K562 (cell line): ENCODE data around the gene TMEFF2. TPM values are rescaled to one million over a fixed set of nuclear protein-coding genes. Genes with fewer than 3 reads are reported as not detected.

Experiments used
- ATAC-seq: fragments of 200-7000 bp; cut with Tn5 transposase; 3 replicates; pipeline ENCODE4 v1.9.1; 2020; ENCODE audit warnings: moderate library complexity
- BruUV-seq: library from RNA; stranded (reverse); fragments of 400-500 nt; replicated peaks from 2 replicates; lab custom pipeline; 2021; lab: Mats Ljungman, UMichigan
- CTCF ChIA-PET: fragments of 300-600 bp; formaldehyde crosslinking; extraction: SDS; loops from one replicate; lab custom pipeline; 2021; ENCODE audit warnings: low intra/inter-chr PET ratio; lab: Yijun Ruan, JAX
- POLR2A ChIA-PET: fragments of 300-600, 350-650 bp; sonication (Branson Sonifier 250); formaldehyde crosslinking; extraction: SDS; loops from one replicate; lab custom pipeline; 2021; ENCODE audit warnings: antibody characterized with exemption, inconsistent platforms; lab: Yijun Ruan, JAX
- DNase-seq, 4 experiments: peaks; one replicate each; pipeline versions ENCODE4 v3.0.0 to v3.0.0-alpha.2; 2011 to 2018; ENCODE audit warnings: low spot score in 3 of 4, mixed read lengths in 3 of 4; ENCODE audit errors: extremely low read depth in 1 of 4
- FAIRE-seq: peaks from 2 replicates; lab custom pipeline; 2011; peaks lifted over from hg19 to GRCh38; lab: Jason Lieb, UNC
- H2AFZ ChIP-seq: 2 replicates; pipeline ENCODE4 v1.6.0; 2011; ENCODE audit warnings: low read depth, low read length, control low read depth, inconsistent platforms
- H3K27ac ChIP-seq: fragments of 200-600 bp; 3 replicates; pipeline ENCODE4 v1.8.0; 2011; ENCODE audit warnings: low read depth, mild to moderate bottlenecking, control low read depth, inconsistent platforms, low read length, moderate library complexity, mixed read lengths; ENCODE audit errors: extremely low read depth
- H3K27me3 ChIP-seq, 2 experiments: fragments of 300-600 bp in 1 of 2; 2 replicates in 1 of 2; 3 replicates in 1 of 2; pipeline versions ENCODE4 v1.6.0 to v1.8.0; 2011; ENCODE audit warnings: inconsistent platforms in 2 of 2, low read length in 2 of 2, mild to moderate bottlenecking in 1 of 2, mixed read lengths in 1 of 2, moderate library complexity in 1 of 2; ENCODE audit not compliant: control insufficient read depth in 2 of 2, insufficient read depth in 2 of 2
- H3K36me3 ChIP-seq: fragments of 300-600 bp; 3 replicates; pipeline ENCODE4 v1.8.0; 2011; ENCODE audit warnings: mild to moderate bottlenecking, low read length, inconsistent platforms; ENCODE audit not compliant: control insufficient read depth, insufficient read depth
- H3K4me1 ChIP-seq, 2 experiments: fragments of 200-600 bp in 1 of 2; replicated peaks in 1 of 2; 2 replicates in 1 of 2; 3 replicates in 1 of 2; pipeline versions ENCODE4 v1.5.1 to v1.8.0; 2011; ENCODE audit warnings: inconsistent platforms in 2 of 2, low read length in 2 of 2, mild to moderate bottlenecking in 1 of 2, mixed read lengths in 1 of 2, moderate library complexity in 1 of 2; ENCODE audit not compliant: control insufficient read depth in 2 of 2, insufficient read depth in 2 of 2
- H3K4me2 ChIP-seq: 2 replicates; pipeline ENCODE4 v1.6.1; 2011; ENCODE audit warnings: low read length, control low read depth, inconsistent platforms, mixed read lengths; ENCODE audit not compliant: insufficient read depth
- H3K4me3 ChIP-seq: fragments of 200-600 bp; sonication (generic), shearing (Covaris generic); 2 replicates; pipeline ENCODE4 v1.5.1; 2016; ENCODE audit warnings: control low read depth, inconsistent platforms
- H3K79me2 ChIP-seq: fragments of 200-600 bp; 3 replicates; pipeline ENCODE4 v1.8.0; 2011; ENCODE audit warnings: low read length, inconsistent platforms; ENCODE audit not compliant: control insufficient read depth, insufficient read depth
- H3K9ac ChIP-seq, 2 experiments: 2 replicates each; pipeline versions ENCODE4 v1.6.0 to v1.6.1; 2011; ENCODE audit warnings: low read depth in 2 of 2, low read length in 2 of 2, control low read depth in 1 of 2, inconsistent platforms in 1 of 2, mild to moderate bottlenecking in 1 of 2, mixed read lengths in 1 of 2; ENCODE audit not compliant: insufficient read depth in 1 of 2
- H3K9me1 ChIP-seq: one replicate; pipeline ENCODE4 v1.6.0; 2011; ENCODE audit warnings: inconsistent platforms, mild to moderate bottlenecking, low read length, moderate library complexity; ENCODE audit not compliant: control insufficient read depth, insufficient read depth
- H3K9me3 ChIP-seq: replicated peaks from 2 replicates; pipeline ENCODE4 v1.5.1; 2011; ENCODE audit warnings: low read depth, low read length, inconsistent platforms; ENCODE audit not compliant: control insufficient read depth, insufficient read depth
- H4K20me1 ChIP-seq: replicated peaks from 2 replicates; pipeline ENCODE4 v1.6.1; 2011; ENCODE audit warnings: low read length, inconsistent platforms, mixed read lengths; ENCODE audit not compliant: control insufficient read depth, insufficient read depth
- CTCF ChIP-seq, 3 experiments: IDR thresholded peaks in 2 of 3; conservative IDR thresholded peaks in 1 of 3; 2 replicates each; pipeline ENCODE4 v1.5.1; 2011 to 2012; ENCODE audit warnings: low read length in 3 of 3, mild to moderate bottlenecking in 3 of 3, control low read depth in 2 of 3, improper control_type of control experiment in 1 of 3, inconsistent platforms in 1 of 3, low read depth in 1 of 3, mixed read lengths in 1 of 3, moderate library complexity in 1 of 3; ENCODE audit not compliant: insufficient read depth in 2 of 3
- ELF1 ChIP-seq: fragments of 200-800 bp; sonication (Bioruptor generic); IDR thresholded peaks from 2 replicates; pipeline ENCODE4 v1.6.1; 2016; ENCODE audit warnings: missing genetic modification characterization, missing compliant biosample characterization
- EWSR1 ChIP-seq: fragments of 450-650 bp; IDR thresholded peaks from 2 replicates; pipeline ENCODE4 v1.6.1; 2018; ENCODE audit warnings: borderline replicate concordance, mild to moderate bottlenecking, low read depth, moderate library complexity; ENCODE audit not compliant: partially characterized antibody
- HDAC8 ChIP-seq: fragments of 450-650 bp; IDR thresholded peaks from 2 replicates; pipeline ENCODE4 v1.6.1; 2016; ENCODE audit warnings: mild to moderate bottlenecking, missing genetic modification characterization, moderate library complexity, missing compliant biosample characterization
- JUNB ChIP-seq: fragments of 450-650 bp; formaldehyde crosslinking; conservative IDR thresholded peaks from 2 replicates; pipeline ENCODE4 v1.4.0; 2020; ENCODE audit warnings: mild to moderate bottlenecking
- MXI1 ChIP-seq: IDR thresholded peaks from 2 replicates; pipeline ENCODE4 v1.6.1; 2011; ENCODE audit warnings: low read depth, mild to moderate bottlenecking, improper control_type of control experiment, low read length
- TBP ChIP-seq: optimal IDR thresholded peaks from 2 replicates; pipeline ENCODE3; 2011; ENCODE audit warnings: low read depth, low read length, improper control_type of control experiment
- THRAP3 ChIP-seq: fragments of 450-650 bp; IDR thresholded peaks from 2 replicates; pipeline ENCODE4 v1.6.1; 2016; ENCODE audit warnings: mild to moderate bottlenecking, inconsistent platforms, borderline replicate concordance
- THRB ChIP-seq: fragments of 450-650 bp; formaldehyde crosslinking; conservative IDR thresholded peaks from 2 replicates; pipeline ENCODE4 v1.4.0; 2022; ENCODE audit warnings: mild to moderate bottlenecking, missing genetic modification characterization
- TRIM25 ChIP-seq: fragments of 450-650 bp; IDR thresholded peaks from 2 replicates; pipeline ENCODE4 v1.7.0; 2016; ENCODE audit warnings: borderline replicate concordance
- TRIM28 ChIP-seq: fragments of 450-650 bp; IDR thresholded peaks from 2 replicates; pipeline ENCODE4 v1.6.1; 2017
- WGBS: fragments of 100-300 bp; shearing (Covaris generic); methylation state at CpG from one replicate; pipeline ENCODE4 v1.1.6; 2016; ENCODE audit warnings: low coverage, mixed read lengths; ENCODE audit not compliant: insufficient coverage; ENCODE audit errors: missing lambda C conversion rate; 5-methylcytosine and 5-hydroxymethylcytosine counted together
- in situ Hi-C: fragments of 300-500 bp; cut with MboI; formaldehyde crosslinking; loops from 4 replicates; pipeline ENCODE4 v1.15.0; 2018; ENCODE audit warnings: inconsistent platforms, mixed read lengths
- intact Hi-C: fragments of 100-400 bp; cut with micrococcal nuclease; formaldehyde crosslinking; loops from 2 replicates; pipeline ENCODE4 v1.14.2; 2022
- polyA plus RNA-seq, 8 experiments: library from polyadenylated mRNA; depleted of rRNA in 4 of 8; stranded (reverse) in 5 of 8; unstranded in 3 of 8; fragments of >200 nt; fragmentation: Nextera tagmentation in 2 of 8; fragmentation: Illumina TruSeq in 1 of 8; extraction: Ambion mirVana in 2 of 8; extraction: Trizol in 1 of 8; gene quantifications; 2 replicates each; pipeline versions ENCODE4 v1.2.1 to v1.2.3, GENCODE V29; 2011 to 2014; ENCODE audit warnings: inconsistent platforms in 1 of 8, missing spikeins in 1 of 8
- total RNA-seq, 7 experiments: library from RNA; depleted of rRNA in 6 of 7; stranded (reverse); fragments of >200 nt in 6 of 7; fragmentation: Illumina TruSeq in 2 of 7; extraction: Trizol in 2 of 7; gene quantifications; 2 replicates each; pipeline versions ENCODE4 v1.2.1 to v1.2.3, GENCODE V29; 2011 to 2021; ENCODE audit warnings: low replicate concordance in 1 of 7

Gene TMEFF2
- total and polyA plus RNA-seq, 9 of the 15 experiments (the other 6 are each of a cell fraction or from before 2014, with no cell fraction given) = 1.4 TPM; not detected in 8

- intact Hi-C loops = no loop called here
- no peak overlapping the region for H3K4me3 ChIP-seq
- 0% methylated on average over 1 of the region's 1 CpG for WGBS
- H3K9me3 ChIP-seq = no peaks in the 10 kb centered on the region
- no peak overlapping the region for H3K9ac ChIP-seq
- FAIRE-seq = no peak
- H3K27ac ChIP-seq = no peak overlapping the region
- in situ Hi-C loops = no loop called here
- no peaks in the 10 kb centered on the region for H3K27me3 ChIP-seq
- TF ChIP-seq TBP = no peak
- no peak for TF ChIP-seq EWSR1
- no peak for TF ChIP-seq THRB (CRISPR knock-in tag)
- no peak for TF ChIP-seq HDAC8
- TF ChIP-seq JUNB (CRISPR knock-in tag) = no peak
- no peak for TF ChIP-seq THRAP3
- TF ChIP-seq CTCF (IDR thresholded peaks at IDR 0.05 in 2 of 3, conservative IDR thresholded peaks at IDR 0.05 in 1 of 3; ENCODE audit: insufficient read depth in 2 of 3, low read depth in 1 of 3, low read length in 3 of 3) = no peak
- no peak for TF ChIP-seq MXI1
- TF ChIP-seq TRIM28 = no peak
- no peak for TF ChIP-seq TRIM25
- no peak for TF ChIP-seq ELF1 (tag)
- TF ChIP-seq, all 486 proteins: peak for 0
- CTCF ChIA-PET = no interaction called here
- no TSS peak for BruUV-seq
- H2AFZ ChIP-seq = no peak overlapping the region
- H3K79me2 ChIP-seq = no peaks in the 10 kb centered on the region
- H3K9me1 ChIP-seq = no peaks in the 10 kb centered on the region
- ATAC-seq = no peak
- H3K4me2 ChIP-seq = no peak overlapping the region
- no peaks in the 10 kb centered on the region for H3K36me3 ChIP-seq
- no peaks in the 10 kb centered on the region for H4K20me1 ChIP-seq
- no peaks in the 10 kb centered on the region for H3K4me1 ChIP-seq
- no peak for DNase-seq
- POLR2A ChIA-PET = no interaction called here
Measured at GRCh38 chr2:192126426-192126825, 68.3 kb downstream of the TMEFF2 start.
